GM12878 (cell line): ENCODE measurements around the gene MGAT5. TPM values are rescaled to one million over a fixed set of nuclear protein-coding genes. Genes with fewer than 3 reads are reported as not detected.

Experiments used
- ATAC-seq: fragments of 200-7000 bp; cut with Tn5 transposase; 3 replicates; pipeline ENCODE4 v1.9.1; 2020; ENCODE audit warnings: mild to moderate bottlenecking, moderate library complexity
- BruUV-seq: library from RNA; stranded (reverse); fragments of 400-500 nt; replicated peaks from 2 replicates; lab custom pipeline; 2021; lab: Mats Ljungman, UMichigan
- CTCF ChIA-PET: fragments of 300-600 bp; sonication (Branson Sonifier 250); formaldehyde crosslinking; extraction: SDS; loops from one replicate; lab custom pipeline; 2021; ENCODE audit warnings: inconsistent platforms; lab: Yijun Ruan, JAX
- POLR2A ChIA-PET: fragments of 350-600 bp; formaldehyde crosslinking; extraction: SDS; loops from one replicate; lab custom pipeline; 2021; ENCODE audit warnings: inconsistent platforms; lab: Charles Lee
- RAD21 ChIA-PET: fragments of 300-600 bp; sonication (Branson Sonifier 250); formaldehyde crosslinking; loops from one replicate; lab custom pipeline; 2023; ENCODE audit warnings: antibody characterized with exemption; ENCODE audit not compliant: unreplicated experiment; lab: Charles Lee
- SMC1A ChIA-PET: fragments of 300-600 bp; sonication (Branson Sonifier 250); formaldehyde crosslinking; loops from one replicate; lab custom pipeline; 2023; ENCODE audit not compliant: unreplicated experiment, uncharacterized antibody; lab: Charles Lee
- DNase-seq: peaks from one replicate; pipeline ENCODE4 v3.0.0-alpha.2; 2011; ENCODE audit warnings: low read depth, low spot score
- FAIRE-seq: peaks from 3 replicates; lab custom pipeline; 2011; peaks lifted over from hg19 to GRCh38; lab: Jason Lieb, UNC
- H2AFZ ChIP-seq: 2 replicates; pipeline ENCODE4 v1.6.0; 2011; ENCODE audit warnings: low read depth, low read length, control low read depth; ENCODE audit not compliant: control insufficient read depth
- H3K27ac ChIP-seq: 2 replicates; pipeline ENCODE4 v1.5.1; 2011; ENCODE audit warnings: control low read depth; ENCODE audit not compliant: control insufficient read depth, insufficient read depth
- H3K27me3 ChIP-seq, 2 experiments: replicated peaks in 1 of 2; 2 replicates each; pipeline versions ENCODE4 v1.6.0 to v1.6.1; 2011; ENCODE audit warnings: low read length in 1 of 2; ENCODE audit not compliant: control insufficient read depth in 2 of 2, insufficient read depth in 2 of 2
- H3K36me3 ChIP-seq, 2 experiments: 2 replicates each; pipeline ENCODE4 v1.5.1; 2011; ENCODE audit warnings: low read length in 1 of 2; ENCODE audit not compliant: control insufficient read depth in 2 of 2, insufficient read depth in 2 of 2
- H3K4me1 ChIP-seq: 2 replicates; pipeline ENCODE4 v1.6.1; 2011; ENCODE audit warnings: mild to moderate bottlenecking, low read length, moderate library complexity, mixed read lengths; ENCODE audit not compliant: control insufficient read depth, insufficient read depth
- H3K4me2 ChIP-seq: 2 replicates; pipeline ENCODE4 v1.6.0; 2011; ENCODE audit warnings: control low read depth; ENCODE audit not compliant: control insufficient read depth, insufficient read depth
- H3K4me3 ChIP-seq: fragments of 200-600 bp; sonication (generic); 2 replicates; pipeline ENCODE4 v1.5.1; 2016
- H3K79me2 ChIP-seq: 2 replicates; pipeline ENCODE4 v1.6.0; 2011; ENCODE audit warnings: low read length; ENCODE audit not compliant: control insufficient read depth, insufficient read depth
- H3K9ac ChIP-seq: 2 replicates; pipeline ENCODE4 v1.8.0; 2011; ENCODE audit warnings: low read length, control low read depth, mixed read lengths; ENCODE audit not compliant: control insufficient read depth, insufficient read depth
- H3K9me3 ChIP-seq: replicated peaks from 3 replicates; pipeline ENCODE4 v1.5.1; 2011; ENCODE audit warnings: mild to moderate bottlenecking, low read length; ENCODE audit not compliant: control insufficient read depth, insufficient read depth
- H4K20me1 ChIP-seq: 2 replicates; pipeline ENCODE4 v1.6.0; 2011; ENCODE audit not compliant: control insufficient read depth, insufficient read depth
- BCLAF1 ChIP-seq: fragments of 450-650 bp; IDR thresholded peaks from 2 replicates; pipeline ENCODE4 v1.6.1; 2017; ENCODE audit warnings: antibody characterized with exemption, mild to moderate bottlenecking, moderate library complexity
- DPF2 ChIP-seq: fragments of 450-650 bp; IDR thresholded peaks from 2 replicates; pipeline ENCODE4 v1.6.1; 2017; ENCODE audit warnings: mild to moderate bottlenecking
- ESRRA ChIP-seq: IDR thresholded peaks from 2 replicates; pipeline ENCODE4 v1.6.1; 2012; ENCODE audit warnings: mild to moderate bottlenecking, low read length, improper control_type of control experiment
- GABPA ChIP-seq: IDR thresholded peaks from 2 replicates; pipeline ENCODE4 v1.6.1; 2014; ENCODE audit warnings: antibody characterized with exemption, low read depth, mild to moderate bottlenecking, inconsistent platforms
- HCFC1 ChIP-seq: fragments of 150-350 bp; IDR thresholded peaks from 2 replicates; pipeline ENCODE4 v1.6.1; 2014; ENCODE audit warnings: low read length
- HDAC2 ChIP-seq: fragments of 200-600 bp; sonication (generic); IDR thresholded peaks from 2 replicates; pipeline ENCODE4 v1.6.1; 2017
- MEF2A ChIP-seq: IDR thresholded peaks from 2 replicates; pipeline ENCODE4 v1.6.1; 2011; ENCODE audit warnings: low read depth, mild to moderate bottlenecking, low read length, moderate library complexity; ENCODE audit not compliant: insufficient read depth
- MXI1 ChIP-seq: fragments of 150-350 bp; IDR thresholded peaks from 2 replicates; pipeline ENCODE4 v1.6.1; 2011; ENCODE audit warnings: low read depth, mild to moderate bottlenecking, inconsistent platforms, low read length, improper control_type of control experiment
- MYC ChIP-seq: IDR thresholded peaks from 2 replicates; pipeline ENCODE4 v1.6.1; 2011; ENCODE audit warnings: mild to moderate bottlenecking, low read length, moderate library complexity, inconsistent platforms; ENCODE audit not compliant: insufficient read depth, insufficient replicate concordance, insufficient read length, severe bottlenecking
- PML ChIP-seq: IDR thresholded peaks from 2 replicates; pipeline ENCODE4 v1.6.1; 2012; ENCODE audit warnings: low read length, inconsistent platforms
- POLR2A ChIP-seq: IDR thresholded peaks from 2 replicates; pipeline ENCODE4 v1.6.1; 2011; ENCODE audit warnings: low read depth, mild to moderate bottlenecking, low read length
- TCF12 ChIP-seq: IDR thresholded peaks from 2 replicates; pipeline ENCODE4 v1.6.1; 2011; ENCODE audit warnings: low read depth, mild to moderate bottlenecking, low read length
- WGBS: methylation state at CpG from one replicate; pipeline ENCODE4 v1.1.6; 2016; ENCODE audit warnings: low lambda C conversion rate; ENCODE audit not compliant: insufficient replicate concordance, insufficient coverage; ENCODE audit errors: missing lambda C conversion rate; 5-methylcytosine and 5-hydroxymethylcytosine counted together
- in situ Hi-C: fragments of 300-500 bp; cut with MboI; formaldehyde crosslinking; loops from 9 replicates; pipeline ENCODE4 v1.14.3; 2018; ENCODE audit warnings: mixed read lengths
- intact Hi-C: fragments of 100-400 bp; cut with micrococcal nuclease; formaldehyde crosslinking; loops from one replicate; pipeline ENCODE4 v1.14.2; 2022; ENCODE audit not compliant: unreplicated experiment
- polyA plus RNA-seq, 11 experiments: library from polyadenylated mRNA; depleted of rRNA in 4 of 11; unstranded in 6 of 11; stranded (reverse) in 5 of 11; fragments of >200 nt; fragmentation: Nextera tagmentation in 4 of 11; fragmentation: Illumina TruSeq in 1 of 11; extraction: Ambion mirVana in 4 of 11; extraction: Trizol in 1 of 11; gene quantifications; 1 replicate in 1 of 11; 2 replicates in 10 of 11; pipeline versions ENCODE4 v1.2.1 to v1.2.3, GENCODE V29; 2011 to 2016; ENCODE audit warnings: inconsistent platforms in 2 of 11, missing spikeins in 2 of 11, low read depth in 1 of 11
- total RNA-seq, 4 experiments: library from RNA; depleted of rRNA in 3 of 4; stranded (reverse); fragments of >200 nt in 3 of 4; fragmentation: Illumina TruSeq in 1 of 4; extraction: Trizol in 1 of 4; gene quantifications; 2 replicates each; pipeline versions ENCODE4 v1.2.1 to v1.2.3, GENCODE V29; 2013 to 2021
- TF ChIP-seq, protein P1 (sequence below): fragments of 450-650 bp; IDR thresholded peaks from 2 replicates; pipeline ENCODE4 v1.6.1; 2017; ENCODE audit warnings: low read depth, mild to moderate bottlenecking, moderate library complexity
- TF ChIP-seq, protein P2 (sequence below): fragments of 450-650 bp; IDR thresholded peaks from 2 replicates; pipeline ENCODE4 v1.6.1; 2017; ENCODE audit warnings: borderline replicate concordance

Gene MGAT5
- total and polyA plus RNA-seq, 10 of the 15 experiments (the other 5 are each of a cell fraction or from before 2014, with no cell fraction given) = 4.9 to 104 (median 36.2) TPM

DNA sequence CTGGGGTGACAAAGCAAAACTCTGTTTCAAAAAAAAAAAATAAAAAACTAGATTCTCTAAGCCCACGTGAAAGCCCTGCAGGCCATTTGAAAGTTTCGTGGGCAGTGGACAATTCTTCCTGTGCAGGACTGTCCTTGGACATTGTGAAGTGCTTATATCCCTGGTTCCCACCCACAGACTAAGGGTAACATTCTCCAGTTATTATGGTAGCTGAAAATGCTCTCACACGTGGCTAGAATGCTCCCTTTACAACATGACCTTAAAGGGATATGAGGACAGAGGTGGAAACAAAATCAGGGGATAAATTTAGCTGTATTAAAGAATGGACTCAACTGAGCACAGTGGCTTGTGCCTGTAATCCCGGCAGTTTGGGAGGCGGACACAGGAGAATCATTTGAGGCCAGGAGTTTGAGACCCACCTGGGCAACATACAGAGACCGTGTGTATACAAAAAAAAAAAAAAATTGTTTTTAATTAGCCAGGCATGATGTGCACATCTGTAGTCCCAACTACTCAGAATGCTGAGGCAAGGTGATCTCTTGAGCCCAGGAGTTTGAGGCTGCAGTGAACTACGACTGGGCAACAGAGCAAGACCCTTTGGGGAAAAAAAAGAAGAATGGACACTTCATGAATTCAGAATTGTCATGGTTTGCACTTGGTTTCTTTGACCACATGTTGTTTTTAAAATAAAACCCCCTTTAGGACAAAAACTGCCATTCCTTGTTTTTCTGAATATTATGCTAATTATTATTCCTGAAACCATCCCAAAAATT, 167.9 kb downstream of the MGAT5 start:
- ATAC-seq (no peak), DNase-seq (no peak), FAIRE-seq (no peak)
- no TSS peak for BruUV-seq
- WGBS = 87% methylated on average over 7 of the region's 7 CpGs
- Histone ChIP-seq H2AFZ (no peak overlapping the region), H3K9ac (no peak overlapping the region), H3K9me3 (no peaks in the 10 kb centered on the region), H3K36me3 (peaks cover 7 to 40% of the 10 kb centered on the region in 2 experiments), H3K4me1 (no peaks in the 10 kb centered on the region), H3K79me2 (no peaks in the 10 kb centered on the region), H3K27me3 (no peaks in the 10 kb centered on the region), H3K27ac (no peak overlapping the region), H3K4me2 (no peak overlapping the region), H4K20me1 (no peaks in the 10 kb centered on the region), H3K4me3 (no peak overlapping the region)
- in situ Hi-C loops (no loop called here), intact Hi-C loops (no loop called here)
- POLR2A ChIA-PET = no interaction called here
- TF ChIP-seq HCFC1 = no peak
- TF ChIP-seq MYC = no peak
- TF ChIP-seq GABPA = no peak
- no peak for TF ChIP-seq POLR2A
- no peak for TF ChIP-seq ESRRA
- TF ChIP-seq MEF2A = no peak
- TF ChIP-seq MXI1 = no peak
- TF ChIP-seq PML = no peak
- TF ChIP-seq, protein P1, sequence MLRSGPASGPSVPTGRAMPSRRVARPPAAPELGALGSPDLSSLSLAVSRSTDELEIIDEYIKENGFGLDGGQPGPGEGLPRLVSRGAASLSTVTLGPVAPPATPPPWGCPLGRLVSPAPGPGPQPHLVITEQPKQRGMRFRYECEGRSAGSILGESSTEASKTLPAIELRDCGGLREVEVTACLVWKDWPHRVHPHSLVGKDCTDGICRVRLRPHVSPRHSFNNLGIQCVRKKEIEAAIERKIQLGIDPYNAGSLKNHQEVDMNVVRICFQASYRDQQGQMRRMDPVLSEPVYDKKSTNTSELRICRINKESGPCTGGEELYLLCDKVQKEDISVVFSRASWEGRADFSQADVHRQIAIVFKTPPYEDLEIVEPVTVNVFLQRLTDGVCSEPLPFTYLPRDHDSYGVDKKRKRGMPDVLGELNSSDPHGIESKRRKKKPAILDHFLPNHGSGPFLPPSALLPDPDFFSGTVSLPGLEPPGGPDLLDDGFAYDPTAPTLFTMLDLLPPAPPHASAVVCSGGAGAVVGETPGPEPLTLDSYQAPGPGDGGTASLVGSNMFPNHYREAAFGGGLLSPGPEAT = no peak
- TF ChIP-seq, protein P2, sequence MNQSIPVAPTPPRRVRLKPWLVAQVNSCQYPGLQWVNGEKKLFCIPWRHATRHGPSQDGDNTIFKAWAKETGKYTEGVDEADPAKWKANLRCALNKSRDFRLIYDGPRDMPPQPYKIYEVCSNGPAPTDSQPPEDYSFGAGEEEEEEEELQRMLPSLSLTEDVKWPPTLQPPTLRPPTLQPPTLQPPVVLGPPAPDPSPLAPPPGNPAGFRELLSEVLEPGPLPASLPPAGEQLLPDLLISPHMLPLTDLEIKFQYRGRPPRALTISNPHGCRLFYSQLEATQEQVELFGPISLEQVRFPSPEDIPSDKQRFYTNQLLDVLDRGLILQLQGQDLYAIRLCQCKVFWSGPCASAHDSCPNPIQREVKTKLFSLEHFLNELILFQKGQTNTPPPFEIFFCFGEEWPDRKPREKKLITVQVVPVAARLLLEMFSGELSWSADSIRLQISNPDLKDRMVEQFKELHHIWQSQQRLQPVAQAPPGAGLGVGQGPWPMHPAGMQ = no peak
- TF ChIP-seq HDAC2 = no peak
- no peak for TF ChIP-seq BCLAF1
- TF ChIP-seq DPF2 = no peak
- no peak for TF ChIP-seq TCF12
- RAD21 ChIA-PET = interaction anchor here (2.3 kb wide), 1 partner anchor 10 kb away, joined by 13 read pairs; no protein-coding TSS in a partner anchor
- CTCF ChIA-PET = interaction anchor here (1.4 to 1.9 kb wide), 2 partner anchors 9 to 303 kb away, joined by 4 to 8 read pairs; no protein-coding TSS in a partner anchor
- SMC1A ChIA-PET = interaction anchor here (0.9 to 1.7 kb wide), 4 partner anchors 8 to 535 kb away, joined by 3 to 8 read pairs (median 3); no protein-coding TSS in a partner anchor
